ENCODE measurements around the gene LYRM4.

Gene LYRM4

GRCh38 chr6:5234874-5235273 lies 25.9 kb downstream of the LYRM4 start:
- H3K27me3 ChIP-seq: no peaks in the 10 kb centered on the region
- no peak overlapping the region for H3K9ac ChIP-seq
- H3K4me3 ChIP-seq: no peak overlapping the region
- no peaks in the 10 kb centered on the region for H3K9me3 ChIP-seq
- H3K4me1 ChIP-seq: no peaks in the 10 kb centered on the region
- no peak overlapping the region for H3K4me2 ChIP-seq
- H3K36me3 ChIP-seq: peaks cover 15% of the 10 kb centered on the region
- peaks cover 3% of the 10 kb centered on the region for H4K20me1 ChIP-seq
- no peak for TF ChIP-seq Cebpa-rat (IDR thresholded peaks at IDR 0.05)
- H3K27ac ChIP-seq: no peak overlapping the region

- no peak overlapping the region for H3K4me2 ChIP-seq
- H3K36me3 ChIP-seq: peaks cover 4% of the 10 kb centered on the region
- no peaks in the 10 kb centered on the region for H3K27me3 ChIP-seq
- no peak overlapping the region for H3K9ac ChIP-seq
- no peak overlapping the region for H3K4me3 ChIP-seq
- no peaks in the 10 kb centered on the region; the same call in 1 of the 2 replicates for H4K20me1 ChIP-seq
- H3K9me3 ChIP-seq: no peaks in the 10 kb centered on the region
- no peak for TF ChIP-seq Cebpa-rat (IDR thresholded peaks at IDR 0.05)
- H3K27ac ChIP-seq: no peak overlapping the region
- no peaks in the 10 kb centered on the region for H3K4me1 ChIP-seq
These were observed 29.5 kb downstream of the LYRM4 start for GRCh38 chr6:5231289-5231688.

- Histone ChIP-seq H3K36me3 (peaks cover 4% of the 10 kb centered on the region), H3K27me3 (no peaks in the 10 kb centered on the region), H3K4me2 (no peak overlapping the region), H3K4me1 (no peaks in the 10 kb centered on the region), H3K27ac (no peak overlapping the region), H4K20me1 (no peaks in the 10 kb centered on the region; the same call in 1 of the 2 replicates), H3K9ac (no peak overlapping the region), H3K4me3 (no peak overlapping the region), H3K9me3 (no peaks in the 10 kb centered on the region)
- no peak for TF ChIP-seq Cebpa-rat (IDR thresholded peaks at IDR 0.05)
These were observed 30.7 kb downstream of the LYRM4 start for GRCh38 chr6:5230081-5230480.

GRCh38 chr6:5229356-5229755 lies 31.4 kb downstream of the LYRM4 start:
- H3K4me2 ChIP-seq: no peak overlapping the region
- H3K27me3 ChIP-seq: no peaks in the 10 kb centered on the region
- no peaks in the 10 kb centered on the region for H3K9me3 ChIP-seq
- H3K4me3 ChIP-seq: no peak overlapping the region
- no peak overlapping the region for H3K9ac ChIP-seq
- no peak for TF ChIP-seq Cebpa-rat (IDR thresholded peaks at IDR 0.05)
- H3K4me1 ChIP-seq: no peaks in the 10 kb centered on the region
- no peak overlapping the region for H3K27ac ChIP-seq
- H4K20me1 ChIP-seq: no peaks in the 10 kb centered on the region; the same call in 1 of the 2 replicates
- H3K36me3 ChIP-seq: no peaks in the 10 kb centered on the region; the same call in 1 of the 2 replicates

DNA sequence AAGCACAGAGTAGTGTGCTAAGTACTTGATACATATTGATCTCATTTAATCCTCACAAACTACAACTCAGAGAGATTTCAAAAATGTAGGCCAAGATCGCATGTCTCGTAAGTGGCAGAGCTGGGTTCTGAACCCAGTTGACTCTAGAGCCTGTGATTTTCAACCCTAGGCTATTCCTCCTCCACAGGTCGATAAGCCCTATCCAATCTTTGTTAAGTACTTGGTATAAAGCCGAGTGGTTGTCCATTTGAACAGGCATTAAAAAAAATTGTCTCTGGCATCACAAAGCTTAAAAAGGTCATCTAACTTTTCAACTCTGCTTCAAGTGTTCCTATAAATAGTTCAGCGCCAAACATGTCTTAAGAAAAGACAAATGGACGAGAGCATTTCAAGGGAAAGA lies 37.4 kb downstream of the LYRM4 start:
- H3K27me3 ChIP-seq: no peaks in the 10 kb centered on the region
- TF ChIP-seq Cebpa-rat (IDR thresholded peaks at IDR 0.05): no peak
- H3K36me3 ChIP-seq: peaks cover 5% of the 10 kb centered on the region
- H3K4me1 ChIP-seq: peaks cover 16% of the 10 kb centered on the region
- no peaks in the 10 kb centered on the region for H4K20me1 ChIP-seq
- no peak overlapping the region for H3K4me2 ChIP-seq
- no peak overlapping the region for H3K9ac ChIP-seq
- no peak overlapping the region for H3K27ac ChIP-seq
- no peak overlapping the region for H3K4me3 ChIP-seq
- no peaks in the 10 kb centered on the region for H3K9me3 ChIP-seq

DNA sequence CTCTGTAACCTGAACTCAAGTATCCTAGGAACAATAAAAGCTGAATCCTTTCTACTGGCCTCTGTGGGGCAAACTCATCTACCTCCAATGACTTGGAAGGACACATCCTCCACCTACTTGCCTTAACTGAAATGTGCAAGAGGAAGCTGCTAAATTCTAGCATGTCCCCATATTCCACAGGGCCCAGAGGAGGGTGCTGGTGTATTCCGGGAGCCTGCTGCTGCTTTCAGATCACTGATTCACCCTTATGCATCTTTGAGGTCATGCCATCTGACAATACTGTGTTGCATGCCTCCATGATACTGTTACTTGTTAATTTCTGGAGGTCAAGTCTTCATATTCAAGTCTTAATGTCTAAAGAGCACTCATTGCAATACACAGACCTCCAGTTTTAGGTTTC lies 40.3 kb downstream of the LYRM4 start:
- H3K4me1 ChIP-seq: peaks cover 16% of the 10 kb centered on the region
- no peak overlapping the region for H3K9ac ChIP-seq
- no peak overlapping the region for H3K27ac ChIP-seq
- H3K4me3 ChIP-seq: no peak overlapping the region
- H4K20me1 ChIP-seq: no peaks in the 10 kb centered on the region
- H3K9me3 ChIP-seq: no peaks in the 10 kb centered on the region
- no peaks in the 10 kb centered on the region for H3K27me3 ChIP-seq
- TF ChIP-seq Cebpa-rat (IDR thresholded peaks at IDR 0.05): no peak
- peaks cover 11% of the 10 kb centered on the region for H3K36me3 ChIP-seq
- H3K4me2 ChIP-seq: no peak overlapping the region

DNA sequence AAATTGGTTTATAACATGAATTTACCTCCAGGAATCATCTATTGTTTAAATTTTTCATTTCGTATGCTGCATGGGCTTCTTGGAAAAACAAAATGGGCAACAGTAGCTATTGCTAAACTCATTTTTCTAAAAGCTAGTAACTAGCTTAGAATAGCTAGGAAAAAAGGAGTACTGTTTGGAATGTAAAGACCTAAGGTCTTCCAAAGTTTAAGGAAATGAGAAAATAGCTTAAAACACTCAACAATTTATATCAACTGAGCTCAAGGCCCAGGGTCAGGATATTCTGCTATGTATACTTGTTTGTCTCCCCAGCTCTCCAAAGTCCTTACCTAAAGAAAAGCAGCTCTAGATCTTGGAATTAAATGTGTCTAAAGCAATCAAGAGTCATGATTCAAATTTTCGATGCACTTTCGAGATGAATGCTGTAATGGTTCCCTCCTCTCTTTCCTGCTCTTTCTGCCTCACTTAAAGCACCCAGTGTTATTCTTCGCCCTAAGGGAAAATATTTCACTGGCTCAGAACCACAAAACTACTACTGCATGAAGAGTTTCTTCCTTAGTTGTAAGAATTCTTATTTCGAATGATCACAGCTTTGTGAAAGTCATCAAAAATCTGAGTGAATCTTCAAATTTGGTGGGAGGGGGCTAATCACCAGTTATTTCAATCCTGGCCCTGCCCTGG lies 41.6 kb downstream of the LYRM4 start:
- Histone ChIP-seq H3K27ac (no peak overlapping the region), H3K4me2 (peak overlapping the region; percentile 30), H3K9ac (no peak overlapping the region), H3K27me3 (no peaks in the 10 kb centered on the region), H4K20me1 (no peaks in the 10 kb centered on the region), H3K4me1 (peaks cover 21% of the 10 kb centered on the region), H3K4me3 (no peak overlapping the region), H3K36me3 (peaks cover 22% of the 10 kb centered on the region), H3K9me3 (no peaks in the 10 kb centered on the region)
- TF ChIP-seq Cebpa-rat (IDR thresholded peaks at IDR 0.05): no peak

- Histone ChIP-seq H3K27me3 (no peaks in the 10 kb centered on the region), H3K9ac (no peak overlapping the region), H3K27ac (no peak overlapping the region), H3K4me1 (peaks cover 23% of the 10 kb centered on the region), H3K36me3 (peaks cover 40% of the 10 kb centered on the region), H3K4me2 (no peak overlapping the region), H4K20me1 (no peaks in the 10 kb centered on the region), H3K4me3 (no peak overlapping the region), H3K9me3 (no peaks in the 10 kb centered on the region)
- no peak for TF ChIP-seq Cebpa-rat (IDR thresholded peaks at IDR 0.05)
These were observed 43.4 kb downstream of the LYRM4 start for GRCh38 chr6:5217356-5217755.

GRCh38 chr6:5215799-5216198 lies 45.0 kb downstream of the LYRM4 start:
- Histone ChIP-seq H3K9ac (no peak overlapping the region), H4K20me1 (no peaks in the 10 kb centered on the region), H3K27ac (no peak overlapping the region), H3K4me2 (no peak overlapping the region), H3K36me3 (peaks cover 36% of the 10 kb centered on the region), H3K4me1 (peaks cover 23% of the 10 kb centered on the region), H3K9me3 (no peaks in the 10 kb centered on the region), H3K4me3 (no peak overlapping the region), H3K27me3 (no peaks in the 10 kb centered on the region)
- no peak for TF ChIP-seq Cebpa-rat (IDR thresholded peaks at IDR 0.05)

- Histone ChIP-seq H3K9me3 (no peaks in the 10 kb centered on the region), H3K4me1 (peaks cover 20% of the 10 kb centered on the region), H3K27me3 (no peaks in the 10 kb centered on the region), H3K4me2 (no peak overlapping the region), H3K27ac (no peak overlapping the region), H3K4me3 (no peak overlapping the region), H3K9ac (no peak overlapping the region), H4K20me1 (no peaks in the 10 kb centered on the region), H3K36me3 (peaks cover 36% of the 10 kb centered on the region)
- TF ChIP-seq Cebpa-rat (IDR thresholded peaks at IDR 0.05): no peak
These were observed 45.6 kb downstream of the LYRM4 start for GRCh38 chr6:5215159-5215558.

All from BLaER1 (cell line).